Kidney tubule cell (primary cell): ENCODE results near the gene SLC6A12.

ENCODE experiments used
- DNase-seq: peaks from one replicate; pipeline ENCODE4 v3.0.0-alpha.2; 2018; ENCODE audit warnings: low spot score

The SLC6A12 gene

GRCh38 chr12:177336-177979 is 36.5 kb downstream of the SLC6A12 start:
- DNase-seq = no peak

- peak; percentile 96 for DNase-seq
Measured at GRCh38 chr12:176321-177181, 37.4 kb downstream of the SLC6A12 start.

DNA sequence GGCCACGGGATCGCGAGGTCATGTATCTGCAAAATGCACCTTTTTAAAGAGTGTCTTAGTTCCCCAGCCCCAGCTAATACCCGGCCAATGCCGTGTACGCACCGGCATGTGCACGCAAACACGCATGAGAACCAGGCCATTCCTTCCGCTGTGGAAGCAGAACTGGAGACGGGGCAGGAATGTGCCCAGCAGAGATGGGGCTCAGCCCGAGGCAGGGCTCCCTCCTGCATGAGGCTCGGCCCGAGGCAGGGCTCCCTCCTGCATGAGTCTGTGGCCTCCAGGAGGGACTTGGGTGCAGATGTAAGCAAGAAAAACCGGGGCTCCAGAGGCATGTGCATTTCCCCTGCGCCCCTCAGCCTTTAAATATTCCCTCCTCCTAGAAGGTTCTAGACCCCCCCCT is 38.2 kb downstream of the SLC6A12 start:
- no peak for DNase-seq

GRCh38 chr12:175250-175649 is 38.7 kb downstream of the SLC6A12 start:
- peak; percentile 19 for DNase-seq

DNA sequence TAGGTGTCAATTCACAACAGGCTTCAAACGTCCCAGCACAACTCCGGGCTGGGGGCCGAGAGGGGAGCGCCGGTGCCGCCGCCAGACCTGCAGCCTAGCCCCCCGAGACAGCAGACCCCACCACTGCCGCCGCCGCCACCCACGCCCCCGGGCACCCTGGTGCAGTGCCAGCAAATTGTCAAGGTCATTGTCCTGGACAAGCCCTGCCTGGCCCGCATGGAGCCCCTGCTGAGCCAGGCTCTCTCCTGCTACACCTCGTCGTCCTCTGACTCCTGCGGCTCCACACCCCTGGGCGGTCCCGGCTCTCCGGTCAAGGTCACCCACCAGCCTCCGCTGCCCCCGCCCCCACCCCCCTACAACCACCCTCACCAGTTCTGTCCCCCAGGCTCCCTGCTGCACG is 39.4 kb downstream of the SLC6A12 start:
- no peak for DNase-seq

DNA sequence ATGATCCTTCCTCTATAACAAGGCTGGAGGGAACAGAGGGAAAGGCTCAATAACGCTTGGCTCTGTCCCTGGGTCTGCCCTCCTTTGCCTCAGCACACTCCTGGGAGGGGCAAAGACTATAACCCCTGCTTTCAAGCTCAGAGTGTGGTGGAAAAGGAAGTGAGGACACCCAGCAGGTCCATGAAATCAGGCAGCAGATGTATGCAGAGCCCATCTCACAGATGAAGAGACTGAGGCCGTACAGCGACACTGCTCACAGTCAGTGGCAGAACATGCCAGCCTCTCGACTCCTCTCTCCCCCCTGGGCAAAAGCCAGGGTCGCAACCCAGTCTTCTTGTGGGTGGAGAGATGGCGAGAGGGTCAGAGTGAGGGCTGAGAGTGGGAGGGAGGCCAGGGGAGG is 39.8 kb downstream of the SLC6A12 start:
- no peak for DNase-seq

DNA sequence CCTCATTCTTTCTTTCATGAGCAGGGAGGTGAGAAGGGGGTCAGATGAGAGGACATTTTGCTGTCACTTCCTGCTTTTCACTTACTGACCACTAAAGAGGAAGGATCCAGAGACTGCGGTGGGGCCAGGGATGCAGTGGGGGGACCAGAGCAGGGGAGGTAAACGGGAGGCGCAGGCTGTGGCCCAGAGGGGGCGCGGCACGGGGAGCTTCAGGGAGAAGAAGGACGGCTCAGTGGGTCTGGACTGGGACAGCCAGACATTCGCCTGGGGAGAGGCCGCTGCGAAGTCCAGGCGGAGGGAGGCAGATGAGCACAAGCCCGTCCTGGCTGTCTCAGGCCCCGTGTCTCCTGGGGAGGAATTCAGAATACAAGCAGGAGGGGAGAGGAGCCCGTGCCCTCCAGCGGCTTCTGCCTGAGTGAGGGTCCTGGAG is 41.2 kb downstream of the SLC6A12 start:
- no peak for DNase-seq

- no peak for DNase-seq
Measured at GRCh38 chr12:171743-172676, 41.9 kb downstream of the SLC6A12 start.

DNA sequence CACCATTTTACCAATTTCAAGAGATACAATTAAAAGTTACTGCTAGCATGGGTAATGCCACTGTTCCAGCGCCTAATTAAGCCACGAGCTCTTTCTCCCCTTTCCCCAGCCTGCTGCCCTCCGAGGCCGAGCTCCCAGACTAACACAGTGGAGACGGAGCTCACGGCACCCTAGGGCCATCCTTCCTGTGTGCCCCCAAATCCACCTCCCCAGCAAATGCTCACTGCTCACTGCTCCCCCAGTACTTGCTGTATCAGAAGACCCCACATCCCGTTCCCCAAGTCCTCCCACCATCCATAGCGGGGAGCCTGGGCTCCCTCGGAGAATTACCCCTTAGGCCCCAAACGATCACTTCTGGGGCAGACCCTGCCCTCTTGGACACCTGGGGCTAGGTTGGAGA is 42.7 kb downstream of the SLC6A12 start:
- DNase-seq = no peak

- DNase-seq = no peak
Measured at GRCh38 chr12:170371-171225, 43.4 kb downstream of the SLC6A12 start.

GRCh38 chr12:169528-170370 is 44.2 kb downstream of the SLC6A12 start:
- DNase-seq = no peak

GRCh38 chr12:168763-169525 is 45.0 kb downstream of the SLC6A12 start:
- no peak for DNase-seq

- DNase-seq = no peak
Measured at GRCh38 chr12:167959-168600, 45.9 kb downstream of the SLC6A12 start.

DNA sequence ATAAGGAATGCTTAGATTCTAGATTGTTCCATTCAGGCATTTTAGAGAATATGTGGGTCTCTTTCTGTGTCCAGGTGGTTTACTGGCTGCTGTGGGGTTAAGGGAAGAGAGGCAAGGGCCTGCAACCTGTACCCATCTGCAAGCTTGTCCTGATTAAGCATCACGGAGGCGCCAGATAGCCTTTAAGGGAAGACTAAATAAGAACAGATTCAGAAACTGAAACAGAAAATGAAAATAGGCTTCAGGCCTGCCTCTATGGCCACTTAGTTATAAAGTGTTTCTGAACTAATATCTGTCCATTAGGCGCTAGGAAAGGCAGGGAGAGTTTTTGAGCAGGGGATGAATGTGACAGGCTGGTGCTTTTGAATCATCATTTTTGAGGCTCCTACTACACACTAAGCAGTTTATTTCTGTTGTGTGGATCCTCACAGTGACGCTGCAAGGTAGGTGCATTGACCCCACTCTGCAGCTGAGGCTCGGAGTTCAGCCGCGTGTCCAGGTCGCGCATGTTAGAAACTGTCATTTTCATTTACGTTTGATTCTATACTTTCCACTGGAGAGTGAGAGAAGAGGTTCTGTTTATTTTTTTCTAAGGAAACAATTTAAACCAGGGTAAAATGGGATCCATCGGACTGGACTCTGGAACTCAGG is 47.4 kb downstream of the SLC6A12 start:
- DNase-seq = no peak

- no peak for DNase-seq
Measured at GRCh38 chr12:165862-166368, 48.0 kb downstream of the SLC6A12 start.

DNA sequence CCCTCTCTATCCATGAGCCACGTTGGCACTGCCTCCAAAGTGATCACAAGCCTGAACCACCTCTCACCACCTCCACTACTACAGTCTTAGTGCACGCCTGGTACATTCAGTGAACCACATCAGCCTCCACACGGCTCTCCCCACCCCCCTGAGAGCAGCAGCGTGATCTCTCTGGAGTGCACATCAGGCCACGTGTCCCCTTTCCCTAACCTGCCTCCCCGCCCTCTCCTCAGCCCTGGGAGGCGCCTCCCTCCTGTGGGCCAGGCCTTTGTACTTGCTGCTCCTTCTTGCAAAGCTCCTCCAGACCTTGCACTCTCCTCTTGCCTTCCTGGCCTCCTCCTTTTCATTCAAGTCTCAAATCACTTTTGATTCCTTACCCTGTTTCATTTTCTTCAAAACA is 49.8 kb downstream of the SLC6A12 start:
- DNase-seq = peak; percentile 66

- no peak for DNase-seq
Measured at GRCh38 chr12:163406-163986, 50.5 kb downstream of the SLC6A12 start.
